H1 (cell line): ENCODE results near the gene RAB32. TPM values are rescaled to one million over a fixed set of nuclear protein-coding genes. Genes with fewer than 3 reads are reported as not detected.

Experiments used
- CTCF ChIA-PET: fragments of 300-600 bp; sonication (Branson Sonifier 250); formaldehyde crosslinking; loops from one replicate; lab custom pipeline; 2021; ENCODE audit not compliant: partially characterized antibody; lab: Charles Lee
- POLR2A ChIA-PET: fragments of 300-600 bp; sonication (Branson Sonifier 250); formaldehyde crosslinking; loops from one replicate; lab custom pipeline; 2021; ENCODE audit warnings: inconsistent platforms; ENCODE audit not compliant: partially characterized antibody; lab: Charles Lee
- DNase-seq, 2 experiments: peaks; one replicate each; pipeline versions ENCODE4 v3.0.0 to v3.0.0-alpha.2; 2010 to 2022; ENCODE audit warnings: low spot score in 2 of 2, low read depth in 1 of 2, mixed read lengths in 1 of 2
- FAIRE-seq: peaks from 2 replicates; lab custom pipeline; 2011; peaks lifted over from hg19 to GRCh38; lab: Jason Lieb, UNC
- H2AFZ ChIP-seq: 2 replicates; pipeline ENCODE4 v1.8.1; 2012; ENCODE audit warnings: low read length, inconsistent platforms
- H2AK5ac ChIP-seq: 2 replicates; pipeline ENCODE4 v1.6.1; 2013; ENCODE audit warnings: low read depth, low read length
- H2BK120ac ChIP-seq: replicated peaks from 2 replicates; pipeline ENCODE3; 2013; ENCODE audit warnings: low read depth, low read length, inconsistent platforms
- H2BK12ac ChIP-seq: 2 replicates; pipeline ENCODE4 v1.6.1; 2013; ENCODE audit warnings: low read depth, low read length
- H2BK15ac ChIP-seq: 2 replicates; pipeline ENCODE4 v1.6.1; 2013; ENCODE audit warnings: low read length
- H2BK20ac ChIP-seq: 2 replicates; pipeline ENCODE4 v1.6.1; 2013; ENCODE audit warnings: low read length
- H2BK5ac ChIP-seq: 2 replicates; pipeline ENCODE4 v1.6.1; 2013; ENCODE audit warnings: low read depth, low read length
- H3K14ac ChIP-seq: 2 replicates; pipeline ENCODE4 v1.6.1; 2013; ENCODE audit warnings: inconsistent platforms; ENCODE audit not compliant: insufficient read length
- H3K18ac ChIP-seq: 2 replicates; pipeline ENCODE4 v1.6.1; 2013; ENCODE audit warnings: low read length; ENCODE audit errors: extremely low read depth
- H3K23ac ChIP-seq: 2 replicates; pipeline ENCODE4 v1.6.1; 2013; ENCODE audit warnings: inconsistent platforms; ENCODE audit not compliant: insufficient read length
- H3K23me2 ChIP-seq: 2 replicates; pipeline ENCODE4 v1.6.1; 2013; ENCODE audit warnings: low read depth, low read length
- H3K27ac ChIP-seq: 2 replicates; pipeline ENCODE4 v1.6.1; 2011; ENCODE audit warnings: low read depth, low read length, inconsistent platforms
- H3K27me3 ChIP-seq, 4 experiments: replicated peaks in 1 of 4; 1 replicate in 1 of 4; 2 replicates in 3 of 4; pipeline versions ENCODE4 v1.6.1 to v1.8.1; 2011 to 2013; ENCODE audit warnings: low read length in 3 of 4, mild to moderate bottlenecking in 3 of 4, inconsistent platforms in 2 of 4, mixed read lengths in 2 of 4, moderate library complexity in 1 of 4; ENCODE audit not compliant: control insufficient read depth in 3 of 4, insufficient read depth in 3 of 4; ENCODE audit errors: extremely low read depth in 1 of 4
- H3K36me3 ChIP-seq, 4 experiments: 2 replicates each; pipeline versions ENCODE4 v1.6.1 to v1.8.1; 2011 to 2013; ENCODE audit warnings: mild to moderate bottlenecking in 4 of 4, low read length in 3 of 4, moderate library complexity in 2 of 4, control low read depth in 1 of 4, inconsistent platforms in 1 of 4; ENCODE audit not compliant: insufficient read depth in 4 of 4, control insufficient read depth in 2 of 4
- H3K4ac ChIP-seq: replicated peaks from 2 replicates; pipeline ENCODE3; 2013; ENCODE audit warnings: low read length, low read depth, mixed read lengths, inconsistent platforms; ENCODE audit not compliant: insufficient read length
- H3K4me1 ChIP-seq, 4 experiments: replicated peaks in 1 of 4; 1 replicate in 1 of 4; 2 replicates in 3 of 4; pipeline versions ENCODE4 v1.6.1 to v1.8.1; 2011 to 2013; ENCODE audit warnings: low read length in 3 of 4, inconsistent platforms in 2 of 4, mixed read lengths in 1 of 4; ENCODE audit not compliant: insufficient read depth in 4 of 4, control insufficient read depth in 3 of 4
- H3K4me2 ChIP-seq, 2 experiments: 2 replicates each; pipeline versions ENCODE4 v1.6.1 to v1.8.1; 2011 to 2013; ENCODE audit warnings: low read depth in 2 of 2, low read length in 2 of 2, control low read depth in 1 of 2, inconsistent platforms in 1 of 2, mild to moderate bottlenecking in 1 of 2; ENCODE audit not compliant: insufficient read depth in 1 of 2
- H3K4me3 ChIP-seq, 4 experiments: fragments of 200-600, 300-600 bp in 1 of 4; sonication (generic), shearing (Covaris generic), sonication (Bioruptor Twin) in 1 of 4; 2 replicates each; pipeline versions ENCODE4 v1.5.1 to v1.8.1; 2011 to 2016; ENCODE audit warnings: low read length in 4 of 4, low read depth in 3 of 4, control low read depth in 2 of 4, inconsistent platforms in 2 of 4, mild to moderate bottlenecking in 2 of 4, mixed read lengths in 1 of 4, moderate library complexity in 1 of 4; ENCODE audit not compliant: insufficient read depth in 2 of 4; ENCODE audit errors: extremely low read depth in 1 of 4
- H3K56ac ChIP-seq: replicated peaks from 2 replicates; pipeline ENCODE3; 2013; ENCODE audit warnings: low read depth, mild to moderate bottlenecking, mixed read lengths, low read length, inconsistent platforms; ENCODE audit not compliant: insufficient read length
- H3K79me1 ChIP-seq: 2 replicates; pipeline ENCODE4 v1.6.1; 2013; ENCODE audit warnings: low read depth, low read length, control low read depth
- H3K79me2 ChIP-seq, 2 experiments: 2 replicates each; pipeline versions ENCODE4 v1.6.1 to v1.8.1; 2012 to 2013; ENCODE audit warnings: low read length in 2 of 2, mild to moderate bottlenecking in 2 of 2, inconsistent platforms in 1 of 2; ENCODE audit not compliant: insufficient read depth in 2 of 2, control insufficient read depth in 1 of 2
- H3K9ac ChIP-seq, 4 experiments: replicated peaks in 1 of 4; 1 replicate in 1 of 4; 2 replicates in 3 of 4; pipeline versions ENCODE4 v1.6.1 to v1.8.1; 2011 to 2013; ENCODE audit warnings: low read depth in 3 of 4, low read length in 3 of 4, control low read depth in 2 of 4, mild to moderate bottlenecking in 2 of 4, moderate library complexity in 2 of 4, inconsistent platforms in 1 of 4; ENCODE audit errors: extremely low read depth in 1 of 4
- H3K9me3 ChIP-seq, 2 experiments: 2 replicates each; pipeline versions ENCODE4 v1.6.1 to v1.8.1; 2012 to 2013; ENCODE audit warnings: mild to moderate bottlenecking in 2 of 2, moderate library complexity in 2 of 2, control low read depth in 1 of 2, inconsistent platforms in 1 of 2, low read depth in 1 of 2, low read length in 1 of 2, mixed read lengths in 1 of 2; ENCODE audit not compliant: insufficient read depth in 2 of 2
- H4K20me1 ChIP-seq, 2 experiments: replicated peaks in 1 of 2; 2 replicates each; pipeline versions ENCODE3 to v1.8.1; 2011 to 2013; ENCODE audit warnings: inconsistent platforms in 2 of 2, low read length in 2 of 2, mild to moderate bottlenecking in 1 of 2; ENCODE audit not compliant: insufficient read depth in 2 of 2, control insufficient read depth in 1 of 2
- H4K5ac ChIP-seq: 2 replicates; pipeline ENCODE4 v1.6.1; 2013; ENCODE audit warnings: low read length, low read depth, mixed read lengths, inconsistent platforms; ENCODE audit not compliant: insufficient read length
- H4K8ac ChIP-seq: 2 replicates; pipeline ENCODE4 v1.8.0; 2013; ENCODE audit warnings: mild to moderate bottlenecking, moderate library complexity, low read length, inconsistent platforms; ENCODE audit not compliant: insufficient read depth; ENCODE audit errors: extremely low read depth
- H4K91ac ChIP-seq: replicated peaks from 2 replicates; pipeline ENCODE3; 2013; ENCODE audit warnings: low read length, mixed read lengths, inconsistent platforms; ENCODE audit not compliant: insufficient read length
- CHD2 ChIP-seq: IDR thresholded peaks from 2 replicates; pipeline ENCODE4 v1.6.1; 2012; ENCODE audit warnings: low read length, improper control_type of control experiment
- HDAC2 ChIP-seq, 2 experiments: fragments of 300-600 bp in 1 of 2; sonication (generic) in 1 of 2; IDR thresholded peaks; 2 replicates each; pipeline ENCODE4 v1.6.1; 2011 to 2012; ENCODE audit warnings: low read depth in 2 of 2, low read length in 2 of 2, mild to moderate bottlenecking in 2 of 2, moderate library complexity in 2 of 2, borderline replicate concordance in 1 of 2, inconsistent platforms in 1 of 2
- JUN ChIP-seq: IDR thresholded peaks from 2 replicates; pipeline ENCODE4 v1.6.1; 2011; ENCODE audit warnings: low read depth, mild to moderate bottlenecking, improper control_type of control experiment, low read length
- JUND ChIP-seq: IDR thresholded peaks from 2 replicates; pipeline ENCODE4 v1.6.1; 2011; ENCODE audit warnings: mild to moderate bottlenecking, improper control_type of control experiment, low read length
- KDM4A ChIP-seq: IDR thresholded peaks from one replicate; pipeline ENCODE4 v1.7.1; 2012; ENCODE audit warnings: low read depth, mild to moderate bottlenecking, moderate library complexity, low read length, inconsistent platforms; ENCODE audit not compliant: severe bottlenecking
- NANOG ChIP-seq: IDR thresholded peaks from 2 replicates; pipeline ENCODE4 v1.6.1; 2011; ENCODE audit warnings: low read length, low read depth, mild to moderate bottlenecking, inconsistent platforms; ENCODE audit not compliant: insufficient read depth, poor library complexity, severe bottlenecking
- RXRA ChIP-seq: IDR thresholded peaks from 2 replicates; pipeline ENCODE4 v1.6.1; 2011; ENCODE audit warnings: low read depth, mild to moderate bottlenecking, low read length, moderate library complexity; ENCODE audit not compliant: insufficient read depth
- SP1 ChIP-seq: IDR thresholded peaks from 2 replicates; pipeline ENCODE4 v1.6.1; 2011; ENCODE audit warnings: low read depth, low read length
- ZNF274 ChIP-seq: IDR thresholded peaks from 2 replicates; pipeline ENCODE4 v1.7.0; 2012; ENCODE audit warnings: low read length, borderline replicate concordance; ENCODE audit errors: extremely low read depth
- WGBS, 2 experiments: shearing (Covaris generic) in 1 of 2; methylation state at CpG; one replicate each; pipeline versions ENCODE4 v1.1.6 to v1.1.7; 2013 to 2015; ENCODE audit warnings: low lambda C conversion rate in 2 of 2, mixed read lengths in 2 of 2, inconsistent platforms in 1 of 2, low coverage in 1 of 2, missing lambda C conversion rate in 1 of 2; ENCODE audit not compliant: insufficient replicate concordance in 2 of 2, insufficient coverage in 1 of 2, insufficient read length in 1 of 2; ENCODE audit errors: extremely low coverage in 1 of 2, missing lambda C conversion rate in 1 of 2; 5-methylcytosine and 5-hydroxymethylcytosine counted together
- polyA plus RNA-seq, 7 experiments: library from polyadenylated mRNA; depleted of rRNA in 3 of 7; stranded (reverse) in 5 of 7; unstranded in 2 of 7; fragments of >200 nt in 5 of 7; fragments of 200-250 nt in 2 of 7; gene quantifications; 1 replicate in 5 of 7; 2 replicates in 1 of 7; 4 replicates in 1 of 7; pipeline versions ENCODE4 v1.2.1 to v1.2.3, GENCODE V29; 2011 to 2013; ENCODE audit warnings: missing spikeins in 2 of 7, mixed read lengths in 2 of 7
- total RNA-seq: library from RNA; stranded (reverse); fragmentation: NEBNext Ultra II Directional; extraction: Animal tissue kit (Norgen Biotek cat#: 25700); gene quantifications from 2 replicates; pipeline ENCODE4 v1.2.1, GENCODE V29; 2021
- TF ChIP-seq, protein P1 (sequence below): IDR thresholded peaks from 2 replicates; pipeline ENCODE4 v1.6.1; 2012; ENCODE audit warnings: low read length, inconsistent platforms
- TF ChIP-seq, protein P2 (sequence below): IDR thresholded peaks from 2 replicates; pipeline ENCODE4 v1.6.1; 2012; ENCODE audit warnings: inconsistent platforms

Gene RAB32
- total and polyA plus RNA-seq, 2 of the 8 experiments (the other 6 are each of a cell fraction or from before 2014, with no cell fraction given) = 3.9 to 6.3 TPM

DNA sequence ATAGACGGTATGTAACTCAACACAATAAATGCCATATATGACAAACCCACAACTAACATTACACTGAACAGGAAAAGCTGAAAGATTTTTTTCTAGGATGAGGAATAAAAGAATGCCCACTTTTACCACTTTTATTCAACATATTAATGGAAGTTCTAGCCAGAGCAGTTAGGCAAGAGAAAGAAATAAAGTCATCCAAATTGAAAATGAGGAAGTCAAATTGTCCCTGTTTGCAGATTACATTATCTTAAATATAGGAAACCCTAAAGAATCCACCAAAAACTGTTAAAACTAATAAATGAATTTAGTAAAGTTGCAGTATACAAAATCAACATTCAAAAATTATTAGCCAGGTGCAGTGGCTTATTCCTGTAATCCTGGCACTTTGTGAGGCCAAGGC is 30.6 kb downstream of the RAB32 start:
- Histone ChIP-seq H4K20me1 (no peaks in the 10 kb centered on the region), H2AK5ac (no peak overlapping the region), H3K79me1 (no peaks in the 10 kb centered on the region), H3K14ac (no peak overlapping the region), H3K4ac (no peak overlapping the region), H3K9ac (no peak overlapping the region), H3K79me2 (no peaks in the 10 kb centered on the region), H3K9me3 (no peaks in the 10 kb centered on the region), H3K18ac (no peak overlapping the region), H3K4me1 (no peaks in the 10 kb centered on the region), H3K27me3 (no peaks in the 10 kb centered on the region), H4K91ac (no peak overlapping the region), H3K23me2 (no peaks in the 10 kb centered on the region), H2BK20ac (no peak overlapping the region), H2BK120ac (no peak overlapping the region), H2BK5ac (no peak overlapping the region), H4K5ac (no peak overlapping the region), H3K27ac (no peak overlapping the region), H2BK12ac (no peak overlapping the region), H3K36me3 (no peaks in the 10 kb centered on the region), H4K8ac (no peak overlapping the region), H3K23ac (no peak overlapping the region), H3K56ac (no peak overlapping the region), H3K4me3 (no peak overlapping the region), H3K4me2 (no peak overlapping the region), H2BK15ac (no peak overlapping the region), H2AFZ (no peak overlapping the region)
- CTCF ChIA-PET = interaction anchor here (1.0 kb wide), 1 partner anchor 10 kb away, joined by 6 read pairs; no protein-coding TSS in a partner anchor
- DNase-seq (no peak), FAIRE-seq (no peak)
- POLR2A ChIA-PET = no interaction called here
- 91% methylated on average over 1 of the region's 1 CpG; no CpG with 5 or more reads in 1 of the 2 experiments for WGBS, 2 experiments
- TF ChIP-seq NANOG (no peak), JUND (no peak), HDAC2 (IDR thresholded peaks at IDR 0.05; ENCODE audit: borderline replicate concordance in 1 of 2, low read depth in 2 of 2, low read length in 2 of 2) (no peak), KDM4A (no peak), RXRA (no peak), ZNF274 (no peak), JUN (no peak), SP1 (no peak), CHD2 (no peak)
- TF ChIP-seq, protein P1, sequence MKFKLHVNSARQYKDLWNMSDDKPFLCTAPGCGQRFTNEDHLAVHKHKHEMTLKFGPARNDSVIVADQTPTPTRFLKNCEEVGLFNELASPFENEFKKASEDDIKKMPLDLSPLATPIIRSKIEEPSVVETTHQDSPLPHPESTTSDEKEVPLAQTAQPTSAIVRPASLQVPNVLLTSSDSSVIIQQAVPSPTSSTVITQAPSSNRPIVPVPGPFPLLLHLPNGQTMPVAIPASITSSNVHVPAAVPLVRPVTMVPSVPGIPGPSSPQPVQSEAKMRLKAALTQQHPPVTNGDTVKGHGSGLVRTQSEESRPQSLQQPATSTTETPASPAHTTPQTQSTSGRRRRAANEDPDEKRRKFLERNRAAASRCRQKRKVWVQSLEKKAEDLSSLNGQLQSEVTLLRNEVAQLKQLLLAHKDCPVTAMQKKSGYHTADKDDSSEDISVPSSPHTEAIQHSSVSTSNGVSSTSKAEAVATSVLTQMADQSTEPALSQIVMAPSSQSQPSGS = no peak
- TF ChIP-seq, protein P2, sequence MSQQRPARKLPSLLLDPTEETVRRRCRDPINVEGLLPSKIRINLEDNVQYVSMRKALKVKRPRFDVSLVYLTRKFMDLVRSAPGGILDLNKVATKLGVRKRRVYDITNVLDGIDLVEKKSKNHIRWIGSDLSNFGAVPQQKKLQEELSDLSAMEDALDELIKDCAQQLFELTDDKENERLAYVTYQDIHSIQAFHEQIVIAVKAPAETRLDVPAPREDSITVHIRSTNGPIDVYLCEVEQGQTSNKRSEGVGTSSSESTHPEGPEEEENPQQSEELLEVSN = no peak
